Effector CD8-positive, alpha-beta T cell (primary cell): ENCODE measurements around the gene KCNH1.

Source experiments
- DNase-seq: peaks from one replicate; lab custom pipeline; 2025; lab: John Stamatoyannopoulos, UW
- total RNA-seq, 4 experiments: gene quantifications; one replicate each; lab custom pipeline; 2026; lab: John Stamatoyannopoulos, UW

The KCNH1 gene, protein sequence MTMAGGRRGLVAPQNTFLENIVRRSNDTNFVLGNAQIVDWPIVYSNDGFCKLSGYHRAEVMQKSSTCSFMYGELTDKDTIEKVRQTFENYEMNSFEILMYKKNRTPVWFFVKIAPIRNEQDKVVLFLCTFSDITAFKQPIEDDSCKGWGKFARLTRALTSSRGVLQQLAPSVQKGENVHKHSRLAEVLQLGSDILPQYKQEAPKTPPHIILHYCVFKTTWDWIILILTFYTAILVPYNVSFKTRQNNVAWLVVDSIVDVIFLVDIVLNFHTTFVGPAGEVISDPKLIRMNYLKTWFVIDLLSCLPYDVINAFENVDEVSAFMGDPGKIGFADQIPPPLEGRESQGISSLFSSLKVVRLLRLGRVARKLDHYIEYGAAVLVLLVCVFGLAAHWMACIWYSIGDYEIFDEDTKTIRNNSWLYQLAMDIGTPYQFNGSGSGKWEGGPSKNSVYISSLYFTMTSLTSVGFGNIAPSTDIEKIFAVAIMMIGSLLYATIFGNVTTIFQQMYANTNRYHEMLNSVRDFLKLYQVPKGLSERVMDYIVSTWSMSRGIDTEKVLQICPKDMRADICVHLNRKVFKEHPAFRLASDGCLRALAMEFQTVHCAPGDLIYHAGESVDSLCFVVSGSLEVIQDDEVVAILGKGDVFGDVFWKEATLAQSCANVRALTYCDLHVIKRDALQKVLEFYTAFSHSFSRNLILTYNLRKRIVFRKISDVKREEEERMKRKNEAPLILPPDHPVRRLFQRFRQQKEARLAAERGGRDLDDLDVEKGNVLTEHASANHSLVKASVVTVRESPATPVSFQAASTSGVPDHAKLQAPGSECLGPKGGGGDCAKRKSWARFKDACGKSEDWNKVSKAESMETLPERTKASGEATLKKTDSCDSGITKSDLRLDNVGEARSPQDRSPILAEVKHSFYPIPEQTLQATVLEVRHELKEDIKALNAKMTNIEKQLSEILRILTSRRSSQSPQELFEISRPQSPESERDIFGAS
- total RNA-seq, result 0 to 0.18 (median 0.09) reads per million in 4 experiments

GRCh38 chr1:211133836-211134669 lies at the start of gene KCNH1:
Gene KCNH1, minus strand, starts transcription at chr1:211134148. Its CDS starts 203 bp downstream, at chr1:211133945.
- peak; percentile 68 for DNase-seq

DNA sequence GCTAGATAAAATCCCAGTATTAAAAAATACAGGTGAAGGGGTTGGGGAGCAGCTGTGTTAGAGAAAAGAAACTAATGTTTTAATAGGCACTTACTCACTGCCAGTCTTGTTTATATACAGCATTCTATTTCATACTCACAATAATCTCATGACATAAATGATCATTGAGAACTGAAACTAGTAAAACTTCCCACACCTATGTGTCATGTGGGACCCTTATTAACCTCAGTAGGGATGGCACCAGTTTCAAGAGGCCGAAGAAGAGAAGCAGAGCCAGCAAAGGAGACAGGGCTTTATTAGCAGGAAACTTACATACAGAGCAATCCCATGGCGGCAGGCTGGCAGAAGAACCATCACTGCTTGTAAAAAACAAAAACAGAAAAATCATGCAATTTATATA lies 48.8 kb upstream of the KCNH1 start:
- no peak for DNase-seq

GRCh38 chr1:211174375-211174774 lies 40.4 kb upstream of the KCNH1 start:
- no peak for DNase-seq

DNA sequence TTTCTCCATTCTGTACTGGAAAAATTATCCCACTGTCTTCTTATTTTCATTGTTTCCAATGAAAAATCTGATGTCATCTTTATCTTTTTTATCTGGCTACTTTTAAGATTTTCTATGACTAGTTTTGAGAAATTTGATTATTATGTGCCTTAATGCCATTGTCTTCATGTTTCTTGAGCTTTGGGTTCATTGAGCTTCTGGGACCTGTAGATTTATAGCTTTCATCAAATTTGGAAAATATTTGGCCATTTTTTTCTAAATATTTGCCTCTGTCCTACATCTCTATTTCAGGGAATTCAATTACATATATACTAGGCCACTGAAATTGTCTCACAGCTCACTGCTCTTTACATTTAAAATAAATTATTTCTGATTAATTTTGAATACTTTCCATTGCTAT lies 38.7 kb upstream of the KCNH1 start:
- DNase-seq, result no peak

GRCh38 chr1:211169353-211169752 lies 35.4 kb upstream of the KCNH1 start:
- no peak for DNase-seq

DNA sequence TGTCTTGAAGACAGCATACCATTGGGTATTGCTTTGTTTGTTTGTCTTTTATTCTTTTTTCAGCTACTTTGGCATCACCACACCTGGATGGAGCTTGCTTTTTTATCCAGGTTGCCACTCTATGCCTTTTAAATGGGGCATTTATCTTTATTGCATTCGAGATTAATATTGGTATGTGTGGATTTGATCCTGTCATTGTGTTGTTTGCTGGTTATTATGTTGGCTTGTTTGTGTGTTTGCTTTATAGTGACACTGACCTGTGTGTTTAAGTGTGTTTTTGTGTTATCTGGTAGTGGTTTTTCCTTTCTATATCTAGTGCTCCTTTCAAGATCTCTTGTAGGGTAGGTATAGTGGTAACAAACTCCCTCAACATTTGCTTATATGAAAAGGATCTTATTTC lies 24.9 kb upstream of the KCNH1 start:
- DNase-seq, result no peak

GRCh38 chr1:211155040-211155439 lies 21.1 kb upstream of the KCNH1 start:
- no peak for DNase-seq

DNA sequence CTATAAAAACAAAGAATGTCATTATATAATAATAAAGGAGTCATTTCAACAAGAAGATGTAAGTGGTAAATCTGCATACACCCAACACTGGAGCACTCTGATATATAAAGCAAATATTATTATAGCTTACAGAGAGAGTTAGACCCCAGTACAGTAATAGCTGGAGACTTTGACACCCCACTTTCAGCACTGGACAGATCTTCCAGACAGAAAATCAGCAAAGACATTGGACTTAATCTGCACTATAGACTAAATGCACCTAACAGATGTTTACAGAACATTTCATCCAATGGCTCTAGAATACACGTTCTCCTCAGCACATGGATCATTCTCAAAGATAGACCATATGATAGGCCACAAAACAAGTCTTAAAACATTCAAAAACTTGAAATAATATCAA lies 20.0 kb upstream of the KCNH1 start:
- no peak for DNase-seq

- no peak for DNase-seq
Observed at GRCh38 chr1:211148366-211148765, 14.4 kb upstream of the KCNH1 start.

DNA sequence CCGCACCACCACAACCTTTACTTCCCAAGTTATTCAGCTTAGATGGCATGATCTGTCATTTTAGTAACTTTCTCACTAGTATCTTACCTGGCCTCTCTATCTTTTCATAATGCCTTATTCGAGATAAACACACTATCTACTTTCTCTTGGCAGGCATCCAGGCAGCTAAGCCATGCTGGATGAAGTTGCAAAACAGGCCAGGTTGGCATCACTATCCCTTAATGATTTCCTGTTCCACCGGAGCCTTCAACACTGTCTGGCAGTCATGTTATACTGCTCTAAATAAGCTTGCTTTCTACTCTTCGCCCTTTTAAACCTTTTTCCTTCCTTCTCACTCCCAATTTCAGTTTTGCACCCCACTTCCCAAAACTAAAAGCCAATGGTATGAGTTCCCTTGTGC lies 12.0 kb upstream of the KCNH1 start:
- no peak for DNase-seq

- no peak for DNase-seq
Observed at GRCh38 chr1:211135342-211135950, 1.5 kb upstream of the KCNH1 start.

DNA sequence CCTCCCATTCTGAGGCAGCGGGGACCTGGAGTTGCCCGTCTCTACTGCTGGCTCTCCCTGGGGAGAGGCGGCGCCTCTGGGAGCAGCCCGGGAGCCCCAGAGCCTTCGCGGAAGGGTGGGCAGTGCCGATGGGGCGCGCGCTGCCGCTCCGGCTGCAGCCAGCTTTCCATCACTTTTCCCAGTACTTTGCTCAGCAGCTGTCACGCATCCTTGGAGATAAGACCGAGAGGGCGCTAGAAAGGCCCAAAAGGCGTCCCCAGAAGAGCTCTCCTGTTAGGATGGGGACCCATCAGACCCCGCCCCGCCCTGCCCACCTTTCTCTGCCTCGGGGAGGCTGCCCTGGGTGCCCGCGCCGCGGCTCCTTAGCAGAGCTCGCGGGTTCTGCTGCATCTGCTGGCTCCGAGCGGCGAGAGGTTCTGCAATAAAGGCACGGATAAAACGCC lies 534 bp downstream of the KCNH1 start:
- DNase-seq, result peak; percentile 10

DNA sequence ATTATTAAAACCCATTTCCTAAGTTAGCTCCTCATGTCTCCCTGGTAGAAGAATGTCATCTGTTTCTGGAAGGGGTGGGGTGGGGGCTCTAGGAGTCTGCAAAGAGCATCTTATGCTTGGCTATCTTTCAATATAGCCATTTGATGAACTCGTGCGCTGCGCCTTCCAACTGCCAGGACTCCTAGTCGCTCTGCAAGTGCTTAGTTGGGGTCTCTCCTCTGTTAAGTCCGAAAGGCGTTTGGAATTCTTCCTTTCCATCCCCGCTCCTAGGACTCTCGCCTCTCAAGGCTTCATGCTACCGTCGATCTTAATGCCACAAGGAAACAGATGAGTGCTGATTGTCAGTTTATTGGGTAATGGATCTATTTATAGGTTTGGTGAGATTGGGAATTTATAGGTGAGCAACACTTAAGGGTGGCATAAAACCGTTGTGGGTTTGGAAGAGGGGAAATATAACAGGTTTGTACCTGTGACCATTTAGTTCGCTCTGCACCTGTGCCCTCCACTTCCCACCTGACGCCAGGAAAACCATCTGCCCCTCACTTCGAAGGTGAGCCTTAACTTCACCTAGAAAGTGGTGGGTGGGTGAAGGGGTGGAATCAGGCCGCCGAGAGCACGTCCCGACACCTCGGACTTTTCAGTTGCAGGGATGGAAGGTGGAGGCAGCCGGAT lies 1.1 kb downstream of the KCNH1 start:
- no peak for DNase-seq

- no peak for DNase-seq
Observed at GRCh38 chr1:211129776-211130175, 4.2 kb downstream of the KCNH1 start.

- DNase-seq, result no peak
Observed at GRCh38 chr1:211127166-211127565, 6.8 kb downstream of the KCNH1 start.

DNA sequence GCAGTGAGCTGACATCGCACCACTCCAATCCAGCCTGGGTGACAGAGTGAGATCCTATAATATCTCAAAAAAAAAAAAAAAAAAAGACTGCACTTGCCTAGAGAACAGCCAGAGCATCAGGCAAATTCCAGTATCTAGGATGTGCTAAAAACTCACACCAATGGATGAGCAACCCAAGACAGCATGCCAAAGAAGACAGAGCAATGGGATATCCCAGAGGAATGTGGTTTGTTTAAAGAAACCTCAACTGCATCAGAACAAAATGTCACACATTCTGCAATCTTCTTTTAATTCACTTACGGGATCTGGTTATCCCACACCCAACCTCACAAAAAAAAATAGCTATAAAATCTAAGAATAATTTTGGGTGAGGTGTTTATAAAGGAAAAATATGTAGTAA lies 7.3 kb downstream of the KCNH1 start:
- DNase-seq, result no peak

GRCh38 chr1:211118407-211119102 lies 15.4 kb downstream of the KCNH1 start:
- DNase-seq, result no peak

DNA sequence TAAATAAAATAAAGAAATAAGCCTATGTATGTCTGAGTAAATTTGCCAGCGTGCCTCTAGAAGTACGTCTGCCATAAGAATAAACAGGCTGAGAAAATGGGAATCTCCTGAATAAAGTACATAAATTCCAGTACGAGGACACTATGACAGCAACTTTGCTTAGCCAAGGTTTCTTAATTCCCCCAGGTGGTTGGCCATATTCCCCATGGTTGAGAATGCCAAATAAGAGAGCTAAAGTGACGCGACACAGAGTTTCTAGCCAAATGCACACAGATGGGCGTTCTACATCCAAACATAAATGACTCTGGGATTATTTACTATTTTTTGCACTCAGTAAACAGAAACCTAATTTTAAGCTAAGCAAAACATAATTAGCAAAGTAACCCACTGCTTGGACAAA lies 19.5 kb downstream of the KCNH1 start:
- no peak for DNase-seq

DNA sequence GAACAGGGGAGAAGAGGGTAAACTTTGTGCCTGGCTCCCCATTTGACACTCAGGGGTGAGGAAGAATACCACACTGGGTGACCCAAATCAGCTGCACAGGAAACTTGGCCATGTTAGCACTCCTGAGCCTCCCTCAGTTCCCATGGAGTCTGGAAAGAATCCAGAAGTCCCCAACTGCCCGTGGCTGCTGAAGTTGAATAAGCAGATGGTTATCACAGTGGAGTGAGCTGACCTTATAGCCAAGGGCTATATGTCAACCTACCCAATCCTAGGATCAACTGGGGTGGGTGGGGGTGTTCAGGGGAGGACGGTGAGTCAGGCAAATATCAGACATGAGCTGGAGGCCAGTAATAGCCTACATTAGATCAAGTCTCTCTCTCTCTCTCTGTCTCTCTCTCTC lies 20.4 kb downstream of the KCNH1 start:
- no peak for DNase-seq

DNA sequence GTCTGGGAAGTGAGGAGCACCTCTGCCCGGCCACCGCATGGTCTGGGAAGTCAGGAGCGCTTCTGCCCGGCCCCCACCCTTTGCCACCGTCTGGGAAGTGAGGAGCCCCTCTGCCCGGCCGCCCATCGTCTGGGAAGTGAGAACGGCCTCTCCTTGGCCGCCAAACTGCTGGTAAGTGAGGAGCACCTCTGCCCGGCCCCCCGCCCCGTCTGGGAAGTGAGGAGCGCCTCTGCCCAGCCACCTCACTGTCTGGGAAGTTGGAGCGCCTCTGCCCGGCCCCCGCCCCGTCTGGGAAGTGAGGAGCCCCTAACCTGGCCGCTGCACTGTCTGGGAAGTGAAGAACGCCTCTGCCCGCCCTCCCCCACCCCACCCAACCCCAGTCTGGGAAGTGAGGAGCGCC lies 22.6 kb downstream of the KCNH1 start:
- DNase-seq, result no peak
